PFSK-1 (cell line): Measurements from ENCODE around the gene AP1G2.

Experiments
- POLR2AphosphoS5 ChIP-seq: IDR thresholded peaks from 2 replicates; pipeline ENCODE4 v1.6.1; 2012; ENCODE audit warnings: low read depth, mild to moderate bottlenecking, control low read depth, low read length, moderate library complexity
- SIN3A ChIP-seq: IDR thresholded peaks from 2 replicates; pipeline ENCODE4 v1.6.1; 2012; ENCODE audit warnings: mild to moderate bottlenecking, low read length, moderate library complexity, borderline replicate concordance; ENCODE audit not compliant: insufficient read depth

GRCh38 chr14:23538050-23538718, 29.4 kb downstream of the AP1G2 start:
- no peak for TF ChIP-seq POLR2AphosphoS5
- no peak for TF ChIP-seq SIN3A
